Peyer's patch (tissue), 4 donors: ENCODE data around the gene PLLP. TPM values are rescaled to one million over a fixed set of nuclear protein-coding genes. Genes with fewer than 3 reads are reported as not detected.
A peak's percentile ranks its signal among the peaks of the same experiment; 100 is the strongest.

ENCODE experiments used
- DNase-seq, 3 donors: peaks; one replicate each; pipeline ENCODE4 v3.0.0-alpha.2; 2017 to 2019
- H3K27ac ChIP-seq, 4 donors: fragments of 200-600 bp; sonication (generic); one replicate each; pipeline ENCODE4 v1.5.1; 2016 to 2019
- H3K27me3 ChIP-seq, 2 donors: fragments of 200-600 bp; sonication (generic); one replicate each; pipeline ENCODE4 v1.5.1; 2019
- H3K36me3 ChIP-seq, 3 donors: fragments of 200-600 bp; sonication (generic); one replicate each; pipeline ENCODE4 v1.5.1; 2016 to 2019
- H3K4me1 ChIP-seq, 4 donors: fragments of 200-600 bp; sonication (generic); one replicate each; pipeline ENCODE4 v1.5.1; 2016 to 2019
- H3K4me3 ChIP-seq, 4 donors: fragments of 200-600 bp; sonication (generic); 1 replicate in 3 of 4; 2 replicates in 1 of 4; pipeline ENCODE4 v1.5.1; 2016 to 2019; ENCODE audit warnings: mild to moderate bottlenecking in 1 of 4
- H3K9me3 ChIP-seq, 4 donors: fragments of 200-600 bp; sonication (generic); one replicate each; pipeline ENCODE4 v1.5.1; 2016 to 2019; ENCODE audit warnings: mild to moderate bottlenecking in 1 of 4
- CTCF ChIP-seq, 6 experiments: fragments of 450-650 bp in 4 of 6; fragments of 200-600 bp in 2 of 6; sonication (generic) in 1 of 6; IDR thresholded peaks; one replicate each; pipeline ENCODE4 v1.5.1; 2017 to 2019; ENCODE audit warnings: antibody characterized with exemption in 6 of 6, mild to moderate bottlenecking in 3 of 6, moderate library complexity in 1 of 6
- POLR2A ChIP-seq, 2 donors: fragments of 450-650 bp; IDR thresholded peaks; one replicate each; pipeline ENCODE4 v1.5.1; 2017; ENCODE audit warnings: antibody characterized with exemption in 2 of 2, mild to moderate bottlenecking in 2 of 2, moderate library complexity in 2 of 2
- total RNA-seq, 4 donors: library from RNA; depleted of rRNA; stranded (reverse); fragments of >200 nt; gene quantifications; one replicate each; pipeline ENCODE4 v1.1.0, GENCODE V29; 2016

PLLP gene
- total RNA-seq = 100 to 1,000 TPM in 3 of 4 donors, 1 to 10 TPM in 1; 1.7 to 152 (median 126) TPM

- H3K4me1 ChIP-seq = peaks cover 0 to 17% (median 5%) of the 10 kb centered on the region in 4 donors
- H3K27me3 ChIP-seq = peaks cover 0 to 4% of the 10 kb centered on the region in 2 donors
- H3K27ac ChIP-seq = peak within 1 kb of the TSS; percentile 14 to 90 (median 64)
- no peaks in the 10 kb centered on the region for H3K36me3 ChIP-seq
- peak in 2 of 3 donors; percentile 73 to 85 for DNase-seq
- peak within 1 kb of the TSS; percentile 45 to 70 (median 58) for H3K4me3 ChIP-seq
- H3K9me3 ChIP-seq = no peaks in the 10 kb centered on the region
- TF ChIP-seq CTCF (IDR thresholded peaks at IDR 0.05) (no peak), POLR2A (IDR thresholded peaks at IDR 0.05) (peak; percentile 79 to 88)
Observed at GRCh38 chr16:57284209-57284951, at the start of gene PLLP. Gene PLLP, minus strand, starts transcription at chr16:57284672. Its CDS starts 132 bp downstream, at chr16:57284540.

GRCh38 chr16:57333402-57333801 is 48.9 kb upstream of the PLLP start:
- no peak for DNase-seq
- H3K27me3 ChIP-seq = no peaks in the 10 kb centered on the region
- TF ChIP-seq CTCF (IDR thresholded peaks at IDR 0.05) = no peak
- no peak for TF ChIP-seq POLR2A (IDR thresholded peaks at IDR 0.05)
- no peak overlapping the region for H3K27ac ChIP-seq
- H3K9me3 ChIP-seq = no peaks in the 10 kb centered on the region
- H3K4me3 ChIP-seq = no peak overlapping the region
- no peaks in the 10 kb centered on the region for H3K36me3 ChIP-seq
- no peaks in the 10 kb centered on the region for H3K4me1 ChIP-seq

- Histone ChIP-seq H3K4me3 (no peak overlapping the region), H3K36me3 (no peaks in the 10 kb centered on the region), H3K27me3 (no peaks in the 10 kb centered on the region), H3K4me1 (no peaks in the 10 kb centered on the region), H3K9me3 (no peaks in the 10 kb centered on the region), H3K27ac (no peak overlapping the region)
- TF ChIP-seq POLR2A (IDR thresholded peaks at IDR 0.05) = no peak
- no peak for TF ChIP-seq CTCF (IDR thresholded peaks at IDR 0.05)
- no peak for DNase-seq
Observed at GRCh38 chr16:57331355-57331754, 46.9 kb upstream of the PLLP start.

- Histone ChIP-seq H3K4me3 (no peak overlapping the region), H3K36me3 (no peaks in the 10 kb centered on the region), H3K27me3 (no peaks in the 10 kb centered on the region), H3K4me1 (no peaks in the 10 kb centered on the region), H3K27ac (no peak overlapping the region), H3K9me3 (no peaks in the 10 kb centered on the region)
- TF ChIP-seq POLR2A (IDR thresholded peaks at IDR 0.05) = no peak
- no peak for TF ChIP-seq CTCF (IDR thresholded peaks at IDR 0.05)
- no peak for DNase-seq
Observed at GRCh38 chr16:57329718-57330327, 45.4 kb upstream of the PLLP start.

- H3K4me1 ChIP-seq = no peaks in the 10 kb centered on the region
- H3K27me3 ChIP-seq = no peaks in the 10 kb centered on the region
- no peak overlapping the region for H3K27ac ChIP-seq
- no peaks in the 10 kb centered on the region for H3K36me3 ChIP-seq
- no peaks in the 10 kb centered on the region for H3K9me3 ChIP-seq
- DNase-seq = no peak
- H3K4me3 ChIP-seq = no peak overlapping the region
- TF ChIP-seq CTCF (IDR thresholded peaks at IDR 0.05) (no peak), POLR2A (IDR thresholded peaks at IDR 0.05) (no peak)
Observed at GRCh38 chr16:57325458-57325857, 41.0 kb upstream of the PLLP start.
